Calu3 (cell line): Measurements from ENCODE around the gene HCK. TPM values are rescaled to one million over a fixed set of nuclear protein-coding genes. Genes with fewer than 3 reads are reported as not detected.
A peak's percentile ranks its signal among the peaks of the same experiment; 100 is the strongest.

Experiments used
- BruUV-seq: library from RNA; stranded (reverse); fragments of 400-500 nt; replicated peaks from 2 replicates; lab custom pipeline; 2021; lab: Mats Ljungman, UMichigan
- CTCF ChIA-PET: fragments of 300-600 bp; sonication (Branson Sonifier 250); formaldehyde crosslinking; loops from one replicate; lab custom pipeline; 2022; ENCODE audit warnings: antibody characterized with exemption; lab: Charles Lee
- DNase-seq: peaks from one replicate; pipeline ENCODE4 v3.0.0; 2022
- H3K27ac Mint-ChIP-seq: one replicate; pipeline ENCODE4 v1.8.0; 2022; ENCODE audit warnings: mixed read lengths; ENCODE audit not compliant: unreplicated experiment
- H3K27me3 Mint-ChIP-seq: one replicate; pipeline ENCODE4 v1.8.0; 2022; ENCODE audit warnings: mixed read lengths; ENCODE audit not compliant: unreplicated experiment
- H3K36me3 Mint-ChIP-seq: one replicate; pipeline ENCODE4 v1.8.0; 2022; ENCODE audit warnings: mild to moderate bottlenecking, moderate library complexity, mixed read lengths; ENCODE audit not compliant: insufficient read depth, unreplicated experiment
- H3K4me1 Mint-ChIP-seq: one replicate; pipeline ENCODE4 v1.8.0; 2022; ENCODE audit warnings: mild to moderate bottlenecking, low read depth, mixed read lengths; ENCODE audit not compliant: unreplicated experiment
- H3K4me3 Mint-ChIP-seq: one replicate; pipeline ENCODE4 v1.8.0; 2022; ENCODE audit warnings: mild to moderate bottlenecking, low read depth, moderate library complexity, mixed read lengths; ENCODE audit not compliant: unreplicated experiment
- H3K9me3 Mint-ChIP-seq: one replicate; pipeline ENCODE4 v1.8.0; 2022; ENCODE audit warnings: low read depth, mixed read lengths; ENCODE audit not compliant: unreplicated experiment
- CTCF ChIP-seq: fragments of 200-600 bp; IDR thresholded peaks from one replicate; pipeline ENCODE4 v1.8.0; 2022; ENCODE audit warnings: antibody characterized with exemption; ENCODE audit not compliant: unreplicated experiment
- intact Hi-C: fragments of 100-400 bp; cut with micrococcal nuclease; formaldehyde crosslinking; loops from one replicate; pipeline ENCODE4 v1.10.0; 2022; ENCODE audit not compliant: unreplicated experiment
- total RNA-seq: library from RNA; stranded (reverse); gene quantifications from 2 replicates; pipeline ENCODE4 v1.2.3, GENCODE V29; 2022

HCK gene
- total RNA-seq, 1 experiment from 2014 or later: not detected

- Mint-ChIP-seq H3K27me3 (peaks cover 13% of the 10 kb centered on the region), H3K36me3 (peaks cover 17% of the 10 kb centered on the region), H3K4me1 (peaks cover 18% of the 10 kb centered on the region), H3K27ac (peak overlapping the region; percentile 97), H3K9me3 (no peaks in the 10 kb centered on the region), H3K4me3 (peak overlapping the region; percentile 74)
- TF ChIP-seq CTCF: no peak
- TSS peak; percentile 61 for BruUV-seq
- CTCF ChIA-PET: interaction anchor here (1.1 to 1.5 kb wide), 2 partner anchors 47 to 157 kb away, joined by 4 to 6 read pairs; partner anchors contain the start of gene PDRG1
- DNase-seq: no peak
- intact Hi-C loops: no loop called here
Measured at GRCh38 chr20:32108814-32109391, 56.9 kb downstream of the HCK start.

- no TSS peak for BruUV-seq
Measured at GRCh38 chr20:32109392-32110172, 57.5 kb downstream of the HCK start, which contains the start of gene TM9SF4. Gene TM9SF4 (plus strand): TSS chr20:32109714. CDS start chr20:32109741, 27 bp downstream.

GRCh38 chr20:32110173-32110704, 58.2 kb downstream of the HCK start:
- no peak for DNase-seq
- CTCF ChIA-PET: interaction anchor here (1.1 kb wide), 1 partner anchor 158 kb away, joined by 4 read pairs; the partner anchor contains the start of gene PDRG1
- H3K36me3 Mint-ChIP-seq: peaks cover 21% of the 10 kb centered on the region
- no peaks in the 10 kb centered on the region for H3K27me3 Mint-ChIP-seq
- peaks cover 18% of the 10 kb centered on the region for H3K4me1 Mint-ChIP-seq
- peak overlapping the region; percentile 97 for H3K27ac Mint-ChIP-seq
- H3K4me3 Mint-ChIP-seq: peak overlapping the region; percentile 74
- no peaks in the 10 kb centered on the region for H3K9me3 Mint-ChIP-seq
- TF ChIP-seq CTCF: no peak
- intact Hi-C loops: no loop called here
- no TSS peak for BruUV-seq

More at GRCh38 chr20:32109392-32110172, 57.5 kb downstream of the HCK start, which contains the start of gene TM9SF4:
- CTCF ChIA-PET: interaction anchor here (1.1 kb wide), 1 partner anchor 158 kb away, joined by 4 read pairs; the partner anchor contains the start of gene PDRG1
- peak; percentile 97 for DNase-seq
- H3K27me3 Mint-ChIP-seq: peaks cover 6% of the 10 kb centered on the region
- H3K9me3 Mint-ChIP-seq: no peaks in the 10 kb centered on the region
- intact Hi-C loops: no loop called here
- H3K36me3 Mint-ChIP-seq: peaks cover 17% of the 10 kb centered on the region
- peak within 1 kb of the TSS; percentile 97 for H3K27ac Mint-ChIP-seq
- peaks cover 18% of the 10 kb centered on the region for H3K4me1 Mint-ChIP-seq
- no peak for TF ChIP-seq CTCF
- H3K4me3 Mint-ChIP-seq: peak within 1 kb of the TSS; percentile 74

- no TSS peak for BruUV-seq
- no peak for DNase-seq
- CTCF ChIA-PET: no interaction called here
- peaks cover 25% of the 10 kb centered on the region for H3K36me3 Mint-ChIP-seq
- H3K4me1 Mint-ChIP-seq: peaks cover 18% of the 10 kb centered on the region
- no peaks in the 10 kb centered on the region for H3K27me3 Mint-ChIP-seq
- TF ChIP-seq CTCF: no peak
- H3K4me3 Mint-ChIP-seq: peak overlapping the region; percentile 74
- no peaks in the 10 kb centered on the region for H3K9me3 Mint-ChIP-seq
- intact Hi-C loops: no loop called here
- peak overlapping the region; percentile 97 for H3K27ac Mint-ChIP-seq
Measured at GRCh38 chr20:32110727-32111126, 58.7 kb downstream of the HCK start.
